Mucosa of stomach (tissue), 1 donor: ENCODE data around the gene PACS1.

Experiments
- H3K27me3 ChIP-seq: one replicate; pipeline ENCODE4 v1.7.0; 2013; ENCODE audit warnings: mild to moderate bottlenecking, low read length; ENCODE audit not compliant: control insufficient read depth, insufficient read depth
- H3K36me3 ChIP-seq: one replicate; pipeline ENCODE4 v1.7.0; 2013; ENCODE audit warnings: low read length; ENCODE audit not compliant: control insufficient read depth, insufficient read depth
- H3K4me1 ChIP-seq: one replicate; pipeline ENCODE4 v1.7.0; 2013; ENCODE audit warnings: mild to moderate bottlenecking, low read length; ENCODE audit not compliant: control insufficient read depth, insufficient read depth
- H3K4me3 ChIP-seq: one replicate; pipeline ENCODE4 v1.7.0; 2013; ENCODE audit warnings: low read length
- H3K9ac ChIP-seq: one replicate; pipeline ENCODE4 v1.7.0; 2013; ENCODE audit warnings: mild to moderate bottlenecking, low read length, moderate library complexity
- H3K9me3 ChIP-seq: one replicate; pipeline ENCODE4 v1.7.0; 2013; ENCODE audit warnings: mild to moderate bottlenecking, low read length, moderate library complexity; ENCODE audit not compliant: control insufficient read depth
- donor health status: Pancreatic carcinoma.

PACS1 gene

DNA sequence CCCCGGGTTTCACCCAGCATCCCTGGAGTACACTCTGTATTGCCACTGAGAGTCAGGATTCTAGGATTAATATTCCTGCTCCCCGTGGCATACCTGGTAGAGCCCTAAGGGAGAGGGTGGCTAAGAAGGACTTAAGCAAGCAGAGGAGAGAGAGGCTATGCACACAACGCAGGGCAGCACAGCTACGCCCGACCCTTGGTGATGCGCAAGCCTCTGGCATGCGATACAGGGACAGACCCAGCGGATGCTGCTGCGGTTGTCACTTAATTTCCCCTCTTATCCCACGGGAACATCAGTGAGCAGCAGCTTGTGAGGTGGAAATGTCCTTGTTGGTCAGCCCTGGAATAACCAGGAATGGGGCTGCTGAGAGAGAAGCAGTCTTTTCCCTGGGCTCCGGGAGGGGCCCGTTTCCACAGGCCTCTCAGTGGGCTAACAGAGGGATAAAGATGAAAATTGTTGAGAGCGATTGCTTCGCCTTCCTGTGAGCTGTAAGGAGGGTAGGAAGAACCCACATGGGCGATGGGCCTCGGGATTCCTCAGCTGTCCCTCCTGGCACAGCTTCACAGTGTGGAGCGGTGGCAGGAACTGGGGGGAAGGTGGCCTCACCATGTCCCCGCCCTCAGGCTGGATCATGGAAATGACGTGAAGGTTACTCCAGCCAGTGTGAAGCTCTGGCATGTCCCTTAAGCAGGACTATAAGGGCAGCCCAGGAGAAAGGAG lies 149.9 kb downstream of the PACS1 start:
- Histone ChIP-seq H3K4me3 (no peak overlapping the region), H3K36me3 (peaks cover 17% of the 10 kb centered on the region), H3K27me3 (no peaks in the 10 kb centered on the region), H3K4me1 (peaks cover 6% of the 10 kb centered on the region), H3K9ac (no peak overlapping the region), H3K9me3 (no peaks in the 10 kb centered on the region)

DNA sequence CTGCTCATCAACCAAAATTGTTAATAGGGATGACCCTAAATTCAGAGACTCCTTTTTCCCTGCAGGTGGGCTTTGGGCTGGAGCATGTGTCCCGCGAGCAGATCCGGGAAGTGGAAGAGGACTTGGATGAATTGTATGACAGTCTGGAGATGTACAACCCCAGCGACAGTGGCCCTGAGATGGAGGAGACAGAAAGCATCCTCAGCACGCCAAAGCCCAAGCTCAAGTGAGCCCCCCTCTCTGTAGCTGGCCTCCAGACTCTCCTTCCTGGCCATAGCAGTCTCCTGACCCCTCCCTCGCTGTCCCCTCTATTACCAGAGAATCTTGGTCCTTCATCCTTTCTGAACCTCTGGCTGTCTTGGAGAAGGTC lies 150.5 kb downstream of the PACS1 start:
- Histone ChIP-seq H3K36me3 (peaks cover 17% of the 10 kb centered on the region), H3K4me3 (no peak overlapping the region)

DNA sequence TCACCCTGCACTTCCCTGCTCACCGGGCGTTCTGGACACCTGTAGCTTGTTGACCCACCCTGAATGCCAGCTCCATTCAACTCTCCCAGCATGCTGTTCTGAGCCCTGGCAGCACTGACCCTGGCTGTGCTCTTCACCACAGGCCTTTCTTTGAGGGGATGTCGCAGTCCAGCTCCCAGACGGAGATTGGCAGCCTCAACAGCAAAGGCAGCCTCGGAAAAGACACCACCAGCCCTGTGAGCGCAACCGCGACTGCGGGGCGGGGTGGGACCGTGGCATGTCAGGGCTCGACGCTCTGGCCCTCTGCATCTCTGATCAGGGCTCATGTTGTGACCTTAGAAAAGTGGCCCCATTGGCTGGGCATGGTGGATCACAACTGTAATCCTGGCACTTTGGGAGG lies 150.9 kb downstream of the PACS1 start:
- Histone ChIP-seq H3K9ac (no peak overlapping the region), H3K36me3 (peaks cover 17% of the 10 kb centered on the region), H3K9me3 (no peaks in the 10 kb centered on the region), H3K4me3 (no peak overlapping the region), H3K4me1 (peaks cover 6% of the 10 kb centered on the region), H3K27me3 (no peaks in the 10 kb centered on the region)

More for the DNA sequence above, 150.5 kb downstream of the PACS1 start:
- no peaks in the 10 kb centered on the region for H3K27me3 ChIP-seq
- no peak overlapping the region for H3K9ac ChIP-seq
- peaks cover 6% of the 10 kb centered on the region for H3K4me1 ChIP-seq
- no peaks in the 10 kb centered on the region for H3K9me3 ChIP-seq

DNA sequence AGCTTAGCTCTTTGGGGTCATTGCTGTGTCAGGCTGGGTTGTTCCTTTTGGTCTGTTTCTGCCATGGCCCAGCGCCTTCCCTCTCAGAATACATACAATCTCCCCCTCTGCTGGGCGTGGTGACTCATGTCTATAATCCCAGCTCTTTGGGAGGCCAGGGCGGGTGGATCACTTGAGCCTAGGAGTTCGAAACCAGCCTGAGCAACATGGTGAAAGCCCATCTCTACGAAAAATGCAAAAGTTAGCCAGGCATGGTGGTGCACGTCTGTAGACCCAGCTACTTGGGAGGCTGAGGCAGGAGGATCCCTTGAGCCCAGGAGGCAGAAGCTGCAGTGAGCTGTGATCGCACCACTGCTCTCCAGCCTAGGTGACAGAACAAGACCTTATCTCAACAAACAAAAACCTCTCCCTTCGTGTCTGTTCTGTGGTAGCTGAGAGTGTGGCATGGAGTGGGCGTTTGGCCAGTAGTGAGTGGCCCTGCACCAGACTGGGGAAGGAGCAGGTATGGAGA lies 151.7 kb downstream of the PACS1 start:
- H3K4me3 ChIP-seq = no peak overlapping the region
- H3K4me1 ChIP-seq = peaks cover 6% of the 10 kb centered on the region
- H3K36me3 ChIP-seq = peaks cover 10% of the 10 kb centered on the region
- H3K9me3 ChIP-seq = no peaks in the 10 kb centered on the region
- H3K27me3 ChIP-seq = no peaks in the 10 kb centered on the region
- H3K9ac ChIP-seq = no peak overlapping the region

DNA sequence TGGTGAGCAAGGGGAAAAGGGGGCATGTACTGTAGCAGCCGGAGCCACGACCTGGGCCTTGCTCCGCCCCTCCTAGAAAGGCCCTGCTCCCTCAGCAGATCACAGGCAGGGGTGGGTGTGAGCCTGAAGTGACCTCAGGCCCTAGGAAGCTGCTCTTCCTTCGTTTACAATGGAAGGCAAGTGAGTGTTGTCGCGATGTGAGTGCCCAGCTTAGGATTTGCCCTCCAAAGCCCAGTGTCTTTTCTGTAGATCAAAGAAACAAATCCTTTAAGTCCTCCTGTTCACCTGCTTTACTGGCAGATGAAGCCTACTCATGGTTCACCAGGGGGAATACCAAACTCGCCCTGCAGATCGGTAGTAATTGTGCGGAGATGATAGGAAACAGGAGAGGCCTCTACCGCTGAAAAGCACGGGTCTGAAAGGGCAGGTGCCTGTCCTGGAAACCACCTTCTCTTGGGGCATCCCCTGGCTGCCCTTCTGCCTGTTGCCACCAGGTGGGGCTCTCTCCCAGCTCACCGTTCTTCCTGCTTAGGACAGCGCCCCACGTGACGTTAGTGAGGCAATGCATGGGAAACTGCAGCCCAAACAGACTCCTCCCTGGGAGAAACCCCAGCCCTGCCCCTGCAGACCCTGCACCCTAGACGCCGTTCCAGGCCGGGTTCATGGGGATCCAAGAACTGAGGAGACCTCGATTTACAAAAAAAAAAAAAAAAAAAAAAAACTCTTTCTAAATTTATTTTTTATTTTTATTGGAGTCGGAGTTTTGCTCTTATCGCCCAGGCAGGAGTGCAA lies 152.5 kb downstream of the PACS1 start:
- no peak overlapping the region for H3K4me3 ChIP-seq
- no peaks in the 10 kb centered on the region for H3K27me3 ChIP-seq
- H3K9me3 ChIP-seq = no peaks in the 10 kb centered on the region
- H3K9ac ChIP-seq = peak overlapping the region; percentile 7
- H3K4me1 ChIP-seq = peaks cover 6% of the 10 kb centered on the region
- peaks cover 4% of the 10 kb centered on the region for H3K36me3 ChIP-seq

DNA sequence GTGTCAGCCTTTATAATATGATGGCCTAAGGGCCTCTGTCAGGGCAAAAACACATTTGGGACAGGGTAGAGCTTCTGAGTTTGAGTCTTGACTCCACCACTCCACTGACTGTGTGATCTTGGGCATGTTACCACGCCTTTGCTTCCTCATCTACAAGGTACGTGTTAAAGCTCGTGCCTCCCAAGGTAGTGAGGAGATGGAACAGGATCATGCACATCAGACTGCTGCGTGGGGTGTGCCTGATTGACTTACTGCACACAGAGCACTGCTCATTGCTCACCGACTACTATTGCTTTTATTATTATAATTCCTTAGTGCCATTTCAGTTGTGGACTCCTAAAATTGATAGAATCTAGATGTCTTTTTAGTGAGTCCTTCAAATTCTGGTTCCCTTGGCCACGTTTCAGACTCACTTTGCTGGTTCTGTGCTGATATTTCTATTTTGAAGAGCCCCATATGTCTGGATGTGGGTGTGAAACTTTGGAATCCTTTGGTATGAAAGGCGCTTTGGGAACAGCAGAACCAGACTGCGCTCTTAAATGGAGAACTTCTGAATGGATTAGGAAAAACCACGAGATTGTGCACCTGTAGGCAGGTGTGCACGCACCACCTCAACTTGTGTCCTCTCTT lies 154.3 kb downstream of the PACS1 start:
- no peaks in the 10 kb centered on the region for H3K9me3 ChIP-seq
- no peak overlapping the region for H3K9ac ChIP-seq
- H3K4me1 ChIP-seq = peaks cover 6% of the 10 kb centered on the region
- H3K27me3 ChIP-seq = no peaks in the 10 kb centered on the region
- no peak overlapping the region for H3K4me3 ChIP-seq
- H3K36me3 ChIP-seq = peaks cover 4% of the 10 kb centered on the region

DNA sequence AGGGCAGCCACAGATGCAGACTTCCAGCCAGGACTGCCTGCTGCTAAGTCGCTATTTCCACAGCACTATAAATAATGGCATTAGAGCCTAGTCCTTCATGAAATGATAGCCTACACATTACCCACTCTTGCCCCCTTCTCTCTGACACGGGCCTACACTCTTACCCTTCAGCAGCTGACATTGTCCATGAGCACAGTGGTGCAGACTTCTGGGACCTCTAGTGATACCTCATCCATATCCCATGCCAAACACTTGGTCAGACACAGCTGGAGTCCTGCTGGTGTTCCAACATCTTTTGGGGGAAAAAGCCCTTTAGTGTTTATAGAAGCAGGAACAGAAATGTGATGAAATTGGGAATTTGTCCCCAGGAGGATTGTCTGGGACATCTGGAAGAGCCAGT lies 155.0 kb downstream of the PACS1 start:
- Histone ChIP-seq H3K9ac (no peak overlapping the region), H3K4me1 (peaks cover 6% of the 10 kb centered on the region), H3K27me3 (no peaks in the 10 kb centered on the region), H3K9me3 (no peaks in the 10 kb centered on the region), H3K36me3 (peaks cover 3% of the 10 kb centered on the region), H3K4me3 (no peak overlapping the region)

DNA sequence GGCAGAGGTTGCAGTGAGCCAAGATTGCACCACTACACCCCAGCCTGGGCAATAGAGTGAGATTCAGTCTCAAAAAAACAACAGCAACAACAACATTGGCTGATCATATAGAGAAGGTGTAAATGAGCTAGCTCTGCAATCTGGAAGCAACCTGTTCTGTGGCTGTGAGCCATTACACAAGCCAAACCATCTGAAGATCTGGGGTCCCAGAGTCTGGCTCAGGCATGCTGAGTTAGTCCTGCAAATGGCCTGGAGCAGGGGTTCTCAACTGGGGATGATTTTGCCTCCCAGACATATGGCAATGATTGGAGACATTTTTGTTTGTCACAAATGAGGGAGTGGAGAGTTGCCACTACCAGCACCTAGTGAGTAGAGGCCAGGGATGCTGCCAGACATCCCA lies 156.0 kb downstream of the PACS1 start:
- Histone ChIP-seq H3K4me1 (peaks cover 6% of the 10 kb centered on the region), H3K27me3 (no peaks in the 10 kb centered on the region), H3K9me3 (no peaks in the 10 kb centered on the region), H3K4me3 (no peak overlapping the region), H3K9ac (no peak overlapping the region), H3K36me3 (no peaks in the 10 kb centered on the region)

DNA sequence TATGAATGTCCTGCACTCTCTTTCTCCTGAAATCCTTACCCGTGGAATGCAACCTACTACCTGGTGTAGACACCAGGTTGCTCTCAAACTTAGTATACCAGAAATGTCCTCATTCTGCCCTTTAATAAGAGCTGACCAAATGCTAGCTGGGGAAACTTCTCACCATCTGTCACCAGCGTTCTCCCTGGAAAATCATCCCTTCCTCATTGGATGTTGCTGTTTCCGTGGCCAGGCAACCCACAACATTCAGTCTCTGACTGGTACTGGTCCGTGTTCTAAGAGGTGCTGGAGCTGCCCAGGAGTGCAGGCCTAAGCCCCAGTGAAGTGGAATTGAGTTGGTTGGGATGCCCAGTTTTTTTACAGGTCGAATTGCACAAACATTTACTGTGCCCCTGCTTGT lies 157.6 kb downstream of the PACS1 start:
- Histone ChIP-seq H3K27me3 (no peaks in the 10 kb centered on the region), H3K9ac (no peak overlapping the region), H3K4me1 (no peaks in the 10 kb centered on the region), H3K4me3 (no peak overlapping the region), H3K36me3 (no peaks in the 10 kb centered on the region), H3K9me3 (no peaks in the 10 kb centered on the region)

DNA sequence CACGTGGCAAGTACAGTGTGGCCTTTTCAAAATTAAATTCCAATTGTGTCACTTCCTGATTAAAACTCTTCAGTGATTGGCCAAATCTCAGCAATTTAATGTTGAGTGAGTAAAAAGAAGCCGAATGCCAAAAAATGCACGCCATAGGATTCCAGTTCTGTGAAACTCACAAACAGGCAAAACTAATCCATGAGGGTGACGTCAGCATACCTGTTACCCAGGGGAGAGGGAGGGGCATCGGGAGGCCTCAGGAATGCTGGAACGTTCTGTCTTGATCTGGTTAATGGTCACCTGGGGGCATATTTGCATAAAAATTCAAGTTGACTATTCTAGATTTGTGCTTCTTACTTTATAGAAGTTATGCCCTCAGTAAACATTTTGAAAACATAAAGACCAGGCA lies 158.4 kb downstream of the PACS1 start:
- Histone ChIP-seq H3K9me3 (no peaks in the 10 kb centered on the region), H3K36me3 (no peaks in the 10 kb centered on the region)

DNA sequence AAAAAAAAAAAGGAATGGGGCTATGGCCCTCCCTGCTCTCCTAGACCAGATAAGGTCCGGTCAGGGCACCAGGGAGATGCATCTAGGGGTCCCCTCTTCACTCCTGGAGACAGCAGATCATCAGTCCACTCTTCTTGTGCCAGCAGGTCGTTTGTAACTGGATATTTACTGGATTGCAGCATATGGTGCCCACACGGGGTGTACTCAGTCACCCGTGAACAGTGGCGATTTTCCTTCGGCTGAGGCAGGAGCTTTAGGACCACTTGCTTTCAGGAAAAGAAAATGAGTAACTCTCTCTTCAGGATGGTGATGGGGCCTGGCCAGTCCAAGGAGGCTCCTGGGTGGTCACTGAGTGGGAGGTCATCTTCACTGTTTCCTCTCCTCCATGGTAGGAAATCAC lies 160.1 kb downstream of the PACS1 start:
- Histone ChIP-seq H3K9me3 (no peaks in the 10 kb centered on the region), H3K36me3 (no peaks in the 10 kb centered on the region), H3K4me1 (no peaks in the 10 kb centered on the region), H3K27me3 (no peaks in the 10 kb centered on the region), H3K4me3 (no peak overlapping the region), H3K9ac (no peak overlapping the region)

More for the DNA sequence above, 158.4 kb downstream of the PACS1 start:
- Histone ChIP-seq H3K27me3 (no peaks in the 10 kb centered on the region), H3K9ac (no peak overlapping the region), H3K4me3 (no peak overlapping the region), H3K4me1 (no peaks in the 10 kb centered on the region)

DNA sequence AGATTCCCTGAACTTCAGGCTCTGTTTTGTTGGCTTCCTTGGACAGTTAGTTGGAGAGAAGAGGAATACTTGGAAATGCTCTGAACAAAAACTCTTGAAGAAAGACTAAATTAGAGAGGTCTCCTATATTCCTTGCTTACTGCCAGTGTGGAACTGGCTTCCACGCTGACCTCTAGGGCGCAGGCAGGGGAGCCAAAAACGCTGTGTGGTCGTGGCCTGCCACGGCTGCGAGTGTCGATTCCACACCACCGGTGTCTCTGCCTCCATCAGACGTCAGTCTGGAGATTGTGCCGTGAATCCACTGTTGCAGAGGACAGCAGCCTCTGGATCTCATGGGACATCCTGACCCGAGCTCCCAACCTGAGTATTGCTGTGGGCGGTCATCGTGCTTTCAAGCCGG lies 160.9 kb downstream of the PACS1 start:
- Histone ChIP-seq H3K4me3 (no peak overlapping the region), H3K36me3 (peaks cover 2% of the 10 kb centered on the region), H3K27me3 (no peaks in the 10 kb centered on the region)

More for the DNA sequence above, 160.9 kb downstream of the PACS1 start:
- Histone ChIP-seq H3K9me3 (no peaks in the 10 kb centered on the region), H3K9ac (no peak overlapping the region), H3K4me1 (no peaks in the 10 kb centered on the region)
